Measurements from ENCODE around the gene RND1. TPM values are rescaled to one million over a fixed set of nuclear protein-coding genes. Genes with fewer than 3 reads are reported as not detected.

RND1 gene
- total RNA-seq, 4 donors from 2014 or later: 1.8 TPM; not detected in 3

DNA sequence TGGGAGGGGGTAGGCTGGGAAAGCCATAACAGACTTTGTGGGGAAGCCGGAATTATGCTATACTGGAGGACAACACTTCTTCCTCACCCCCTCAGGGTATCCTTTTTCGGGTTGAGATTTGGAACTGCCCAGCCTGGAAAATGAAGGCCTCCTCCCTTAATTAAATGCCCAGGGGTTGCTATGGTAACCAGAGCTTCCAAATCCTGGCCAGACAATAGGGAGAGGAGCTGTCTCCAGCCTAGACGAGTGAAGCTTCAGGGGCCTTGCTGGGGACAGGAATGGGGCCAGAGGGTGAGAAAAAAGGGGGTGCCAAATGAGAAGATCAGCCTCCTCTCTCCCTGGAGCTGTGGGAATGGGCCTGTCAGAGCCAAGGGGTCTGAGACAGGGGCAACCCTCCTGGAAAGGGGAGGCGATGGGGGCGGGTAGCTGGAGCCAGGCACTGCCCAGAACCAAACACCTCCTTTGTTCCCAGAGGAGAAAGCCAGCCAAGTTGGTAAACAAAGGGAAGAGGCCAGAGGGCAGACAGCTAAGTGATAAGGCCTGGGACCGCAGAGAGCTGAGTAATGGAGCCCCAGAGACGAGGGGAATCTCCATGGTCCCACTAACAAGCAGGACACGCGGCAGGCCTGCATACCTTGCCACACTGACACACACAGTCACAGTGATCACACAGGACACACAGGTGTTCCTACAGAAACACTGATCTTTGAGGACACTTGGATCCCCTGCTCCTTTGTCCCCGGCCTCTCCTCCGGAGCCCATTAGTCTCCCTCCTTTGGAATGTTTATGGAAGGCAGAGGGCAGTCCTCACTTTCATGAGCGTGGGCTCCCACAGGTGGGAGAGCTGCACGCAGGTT lies 17.9 kb upstream of the RND1 start:
- H3K27me3 ChIP-seq: peaks cover 0 to 17% of the 10 kb centered on the region in 2 donors

GRCh38 chr12:48882972-48883304 lies 17.3 kb upstream of the RND1 start:
- no peak for TF ChIP-seq EP300 (IDR thresholded peaks at IDR 0.05)
- no peak for TF ChIP-seq CTCF (IDR thresholded peaks at IDR 0.05)
- TF ChIP-seq POLR2A (IDR thresholded peaks at IDR 0.05): no peak

More for the DNA sequence above, 17.9 kb upstream of the RND1 start:
- Histone ChIP-seq H3K27ac (no peak overlapping the region), H3K36me3 (no peaks in the 10 kb centered on the region), H3K9me3 (no peaks in the 10 kb centered on the region), H3K4me1 (peaks cover 0 to 19% (median 0%) of the 10 kb centered on the region in 4 donors), H3K4me3 (no peak overlapping the region)
- WGBS, 2 donors: 57 to 67% methylated on average over 12 to 13 of the region's 13 CpGs
- TF ChIP-seq CTCF (IDR thresholded peaks at IDR 0.05) (no peak), EP300 (IDR thresholded peaks at IDR 0.05) (no peak), POLR2A (IDR thresholded peaks at IDR 0.05) (no peak)
- DNase-seq (ENCODE audit: low spot score in 2 of 2): no peak

GRCh38 chr12:48882315-48882687 lies 16.6 kb upstream of the RND1 start:
- peaks cover 0 to 17% of the 10 kb centered on the region in 2 donors for H3K27me3 ChIP-seq
- DNase-seq (ENCODE audit: low spot score in 2 of 2): no peak
- no peaks in the 10 kb centered on the region for H3K36me3 ChIP-seq
- H3K9me3 ChIP-seq: no peaks in the 10 kb centered on the region
- TF ChIP-seq CTCF (IDR thresholded peaks at IDR 0.05) (no peak), EP300 (IDR thresholded peaks at IDR 0.05) (peak in 1 of 2 donors; percentile 51)
- H3K4me3 ChIP-seq: peak overlapping the region in 1 of 4 donors; percentile 11
- H3K4me1 ChIP-seq: peaks cover 0 to 19% (median 0%) of the 10 kb centered on the region in 4 donors
- WGBS, 2 donors: 9 to 11% methylated on average over 10 of the region's 10 CpGs
- H3K27ac ChIP-seq: peak overlapping the region in 1 of 4 donors; percentile 3

More at GRCh38 chr12:48882972-48883304, 17.3 kb upstream of the RND1 start:
- WGBS, 2 donors: 59 to 71% methylated on average over 3 of the region's 3 CpGs
- Histone ChIP-seq H3K36me3 (no peaks in the 10 kb centered on the region), H3K4me1 (peaks cover 0 to 19% (median 0%) of the 10 kb centered on the region in 4 donors), H3K9me3 (no peaks in the 10 kb centered on the region), H3K27ac (no peak overlapping the region), H3K4me3 (no peak overlapping the region), H3K27me3 (peaks cover 0 to 17% of the 10 kb centered on the region in 2 donors)
- no peak for DNase-seq (ENCODE audit: low spot score in 2 of 2)

DNA sequence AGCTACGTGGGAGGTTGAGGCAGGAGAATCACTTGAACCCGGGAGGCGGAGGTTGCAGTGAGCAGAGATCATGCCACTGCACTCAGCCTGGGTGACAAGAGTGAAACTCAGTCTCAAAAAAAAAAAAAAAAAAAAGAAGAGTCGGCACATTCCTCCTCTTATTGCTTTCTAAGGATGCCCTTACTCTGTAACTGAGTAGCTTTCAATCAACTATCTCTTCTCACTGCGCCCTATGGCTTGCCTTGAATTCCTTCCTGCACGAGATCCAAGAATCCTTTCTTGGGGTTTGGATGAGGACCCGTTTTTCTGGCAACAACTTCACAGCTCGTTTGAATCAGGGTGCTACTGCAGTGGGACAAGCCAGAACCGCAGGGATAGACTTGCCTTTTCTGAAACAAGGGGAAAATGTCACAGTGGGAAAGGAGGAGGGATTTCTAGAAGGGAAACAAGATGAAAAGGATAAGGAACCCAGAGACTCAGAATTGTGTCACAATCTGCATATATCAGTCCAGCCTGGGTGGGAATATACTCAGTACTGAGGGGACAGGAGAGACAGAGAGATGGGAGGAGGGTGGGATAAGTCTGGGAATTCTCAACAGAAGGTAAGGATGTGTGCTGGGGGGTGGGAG lies 16.1 kb upstream of the RND1 start:
- Histone ChIP-seq H3K9me3 (no peaks in the 10 kb centered on the region), H3K36me3 (no peaks in the 10 kb centered on the region), H3K4me1 (peaks cover 0 to 19% (median 0%) of the 10 kb centered on the region in 4 donors), H3K27ac (peak overlapping the region in 1 of 4 donors; percentile 3), H3K4me3 (peak overlapping the region in 1 of 4 donors; percentile 11), H3K27me3 (peaks cover 0 to 17% of the 10 kb centered on the region in 2 donors)
- TF ChIP-seq POLR2A (IDR thresholded peaks at IDR 0.05): no peak
- TF ChIP-seq EP300 (IDR thresholded peaks at IDR 0.05): no peak
- TF ChIP-seq CTCF (IDR thresholded peaks at IDR 0.05): no peak
- WGBS, 2 donors: 32 to 37% methylated on average over 9 of the region's 9 CpGs
- no peak for DNase-seq (ENCODE audit: low spot score in 2 of 2)

DNA sequence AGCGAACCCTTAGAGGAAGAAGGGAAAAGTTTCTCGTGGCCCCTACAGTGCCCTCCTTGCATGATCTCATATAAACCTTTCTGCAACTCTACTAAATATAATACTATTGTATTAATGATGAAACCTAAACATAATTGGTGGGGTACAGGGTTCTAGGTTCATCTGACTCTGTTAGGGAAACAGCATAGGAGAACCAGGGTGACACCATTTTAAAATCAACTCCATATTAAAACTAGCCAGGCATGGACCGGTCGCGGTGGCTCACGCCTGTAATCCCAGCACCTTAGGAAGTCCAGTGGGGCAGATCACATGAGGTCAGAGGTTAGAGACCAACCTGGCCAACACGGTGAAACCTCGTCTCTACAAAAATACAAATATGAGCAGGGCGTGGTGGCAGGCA lies 15.0 kb upstream of the RND1 start:
- DNase-seq (ENCODE audit: low spot score in 2 of 2): no peak
- no peaks in the 10 kb centered on the region for H3K36me3 ChIP-seq
- peaks cover 0 to 17% of the 10 kb centered on the region in 2 donors for H3K27me3 ChIP-seq
- peaks cover 0 to 19% (median 0%) of the 10 kb centered on the region in 4 donors for H3K4me1 ChIP-seq
- no peak overlapping the region for H3K4me3 ChIP-seq
- TF ChIP-seq POLR2A (IDR thresholded peaks at IDR 0.05): no peak
- no peak for TF ChIP-seq CTCF (IDR thresholded peaks at IDR 0.05)
- no peak for TF ChIP-seq EP300 (IDR thresholded peaks at IDR 0.05)
- 78 to 79% methylated on average over 9 of the region's 9 CpGs for WGBS, 2 donors
- H3K9me3 ChIP-seq: no peaks in the 10 kb centered on the region
- no peak overlapping the region for H3K27ac ChIP-seq

All from tibial nerve (tissue), 4 donors.